H9 (cell line): Measurements from ENCODE around the gene FNDC8. TPM values are rescaled to one million over a fixed set of nuclear protein-coding genes. Genes with fewer than 3 reads are reported as not detected.

Experiments used
- DNase-seq: peaks from one replicate; pipeline ENCODE4 v3.0.0-alpha.2; 2017
- H2AFZ ChIP-seq: one replicate; pipeline ENCODE4 v1.6.1; 2013; ENCODE audit warnings: mild to moderate bottlenecking, low read length, control low read depth, moderate library complexity
- H2AK5ac ChIP-seq: 2 replicates; pipeline ENCODE4 v1.6.1; 2013; ENCODE audit warnings: low read length, control low read depth, mixed read lengths; ENCODE audit not compliant: insufficient read length
- H2BK120ac ChIP-seq: one replicate; pipeline ENCODE4 v1.6.1; 2013; ENCODE audit warnings: low read depth, mild to moderate bottlenecking, low read length, control low read depth, inconsistent platforms; ENCODE audit not compliant: poor library complexity, severe bottlenecking
- H2BK12ac ChIP-seq: 2 replicates; pipeline ENCODE4 v1.6.1; 2013; ENCODE audit warnings: low read length, control low read depth, mixed read lengths, low read depth; ENCODE audit not compliant: insufficient read length
- H2BK15ac ChIP-seq: 2 replicates; pipeline ENCODE4 v1.6.1; 2013; ENCODE audit warnings: low read depth, low read length, control low read depth
- H2BK20ac ChIP-seq: one replicate; pipeline ENCODE4 v1.6.1; 2013; ENCODE audit warnings: low read depth, mild to moderate bottlenecking, low read length, control low read depth, inconsistent platforms; ENCODE audit not compliant: poor library complexity, severe bottlenecking
- H2BK5ac ChIP-seq: 2 replicates; pipeline ENCODE4 v1.6.1; 2013; ENCODE audit warnings: low read length, control low read depth, mixed read lengths; ENCODE audit not compliant: insufficient read length
- H3K14ac ChIP-seq: 2 replicates; pipeline ENCODE4 v1.6.1; 2013; ENCODE audit warnings: low read length, control low read depth; ENCODE audit not compliant: insufficient read depth
- H3K18ac ChIP-seq: 2 replicates; pipeline ENCODE4 v1.6.1; 2013; ENCODE audit warnings: low read depth, mild to moderate bottlenecking, mixed read lengths, low read length, control low read depth; ENCODE audit not compliant: insufficient read length
- H3K23ac ChIP-seq: 2 replicates; pipeline ENCODE4 v1.6.1; 2013; ENCODE audit warnings: low read length, control low read depth, mixed read lengths, low read depth; ENCODE audit not compliant: insufficient read length
- H3K23me2 ChIP-seq: 2 replicates; pipeline ENCODE4 v1.6.1; 2013; ENCODE audit warnings: low read depth, mild to moderate bottlenecking, mixed read lengths, low read length, control low read depth; ENCODE audit not compliant: insufficient read length, poor library complexity, severe bottlenecking
- H3K27ac ChIP-seq: 2 replicates; pipeline ENCODE4 v1.5.1; 2013; ENCODE audit warnings: low read length, control low read depth, mixed read lengths, low read depth; ENCODE audit not compliant: insufficient read length
- H3K27me3 ChIP-seq: 2 replicates; pipeline ENCODE4 v1.6.1; 2013; ENCODE audit warnings: low read length, control low read depth, inconsistent platforms; ENCODE audit not compliant: insufficient read depth
- H3K4ac ChIP-seq: 2 replicates; pipeline ENCODE4 v1.6.1; 2013; ENCODE audit warnings: low read depth, mild to moderate bottlenecking, control low read depth, inconsistent platforms, low read length, moderate library complexity
- H3K4me1 ChIP-seq: 2 replicates; pipeline ENCODE4 v1.6.1; 2013; ENCODE audit warnings: low read length, control low read depth, inconsistent platforms; ENCODE audit not compliant: insufficient read depth
- H3K4me2 ChIP-seq: 2 replicates; pipeline ENCODE4 v1.6.1; 2013; ENCODE audit warnings: low read length, control low read depth, mixed read lengths; ENCODE audit not compliant: insufficient read length, insufficient read depth
- H3K56ac ChIP-seq: 2 replicates; pipeline ENCODE4 v1.6.1; 2013; ENCODE audit warnings: low read depth, mild to moderate bottlenecking, mixed read lengths, low read length, control low read depth; ENCODE audit not compliant: insufficient read length
- H3K79me1 ChIP-seq: 2 replicates; pipeline ENCODE4 v1.6.1; 2013; ENCODE audit warnings: low read depth, mild to moderate bottlenecking, moderate library complexity, low read length, control low read depth, inconsistent platforms; ENCODE audit not compliant: insufficient read depth, poor library complexity, severe bottlenecking
- H3K79me2 ChIP-seq: 2 replicates; pipeline ENCODE4 v1.6.1; 2013; ENCODE audit warnings: low read length, control low read depth, inconsistent platforms; ENCODE audit not compliant: insufficient read depth
- H3K9ac ChIP-seq: 2 replicates; pipeline ENCODE4 v1.6.1; 2013; ENCODE audit warnings: low read length, control low read depth, mixed read lengths; ENCODE audit not compliant: insufficient read length; ENCODE audit errors: extremely low read depth
- H3K9me3 ChIP-seq: one replicate; pipeline ENCODE4 v1.6.1; 2013; ENCODE audit warnings: low read depth, low read length, inconsistent platforms; ENCODE audit not compliant: control insufficient read depth
- H3T11ph ChIP-seq: one replicate; pipeline ENCODE4 v1.6.1; 2013; ENCODE audit warnings: mild to moderate bottlenecking, low read length, control low read depth, inconsistent platforms
- H4K20me1 ChIP-seq: one replicate; pipeline ENCODE4 v1.6.1; 2013; ENCODE audit not compliant: control insufficient read depth, insufficient read length, insufficient read depth
- H4K5ac ChIP-seq: 2 replicates; pipeline ENCODE4 v1.6.1; 2013; ENCODE audit warnings: low read depth, mild to moderate bottlenecking, mixed read lengths, low read length, control low read depth; ENCODE audit not compliant: insufficient read length
- H4K8ac ChIP-seq: replicated peaks from 2 replicates; pipeline ENCODE4 v1.6.1; 2013; ENCODE audit warnings: low read length, control low read depth, mixed read lengths, low read depth; ENCODE audit not compliant: insufficient read length
- H4K91ac ChIP-seq: 2 replicates; pipeline ENCODE4 v1.6.1; 2013; ENCODE audit warnings: low read depth, mild to moderate bottlenecking, moderate library complexity, mixed read lengths, low read length, control low read depth; ENCODE audit not compliant: insufficient read length
- H3K27ac Mint-ChIP-seq, 3 experiments: 2 replicates in 2 of 3; 3 replicates in 1 of 3; pipeline ENCODE4 v1.8.0; 2020 to 2021; ENCODE audit warnings: mixed read lengths in 3 of 3, mild to moderate bottlenecking in 1 of 3, moderate library complexity in 1 of 3
- H3K27me3 Mint-ChIP-seq: 2 replicates; pipeline ENCODE4 v1.8.0; 2021; ENCODE audit warnings: low read depth, mild to moderate bottlenecking, moderate library complexity, mixed read lengths
- H3K36me3 Mint-ChIP-seq, 3 experiments: 2 replicates in 2 of 3; 3 replicates in 1 of 3; pipeline ENCODE4 v1.8.0; 2020 to 2021; ENCODE audit warnings: low read depth in 3 of 3, mixed read lengths in 3 of 3; ENCODE audit not compliant: insufficient read depth in 1 of 3
- H3K4me1 Mint-ChIP-seq, 2 experiments: 2 replicates each; pipeline ENCODE4 v1.8.0; 2020; ENCODE audit warnings: mixed read lengths in 2 of 2
- H3K4me3 Mint-ChIP-seq, 2 experiments: 2 replicates in 1 of 2; 3 replicates in 1 of 2; pipeline ENCODE4 v1.8.0; 2020 to 2021; ENCODE audit warnings: mild to moderate bottlenecking in 2 of 2, mixed read lengths in 2 of 2, moderate library complexity in 1 of 2
- H3K9me3 Mint-ChIP-seq, 2 experiments: 2 replicates in 1 of 2; 3 replicates in 1 of 2; pipeline ENCODE4 v1.8.0; 2020; ENCODE audit warnings: mild to moderate bottlenecking in 2 of 2, mixed read lengths in 2 of 2, moderate library complexity in 1 of 2
- CTCF ChIP-seq: fragments of 200-600 bp; sonication (generic); conservative IDR thresholded peaks from 3 replicates; pipeline ENCODE4 v1.8.0; 2021; ENCODE audit warnings: antibody characterized with exemption, mild to moderate bottlenecking
- WGBS: extraction: QIAGEN DNeasy Blood & Tissue Kit; methylation state at CpG from one replicate; pipeline ENCODE4 v1.1.7; 2013; ENCODE audit warnings: missing lambda C conversion rate, low lambda C conversion rate, mixed read lengths; ENCODE audit not compliant: insufficient read length; ENCODE audit errors: extremely low coverage; 5-methylcytosine and 5-hydroxymethylcytosine counted together
- total RNA-seq: library from RNA; stranded (reverse); gene quantifications from 2 replicates; pipeline ENCODE4 v1.2.1, GENCODE V29; 2021

FNDC8 gene
- total RNA-seq, 1 experiment from 2014 or later: not detected

GRCh38 chr17:35097776-35098175 is 23.6 kb upstream of the FNDC8 start:
- no peak for DNase-seq
- H2AFZ ChIP-seq: no peak overlapping the region
- H3K9ac ChIP-seq: no peak overlapping the region
- no peak overlapping the region for H4K5ac ChIP-seq
- no peaks in the 10 kb centered on the region for H3K27me3 ChIP-seq
- no peaks in the 10 kb centered on the region for H3K9me3 ChIP-seq
- no peak overlapping the region for H3K14ac ChIP-seq
- no peak overlapping the region for H4K8ac ChIP-seq
- H4K20me1 ChIP-seq: no peaks in the 10 kb centered on the region
- H3K23ac ChIP-seq: no peak overlapping the region
- H4K91ac ChIP-seq: no peak overlapping the region
- Mint-ChIP-seq H3K9me3 (no peaks in the 10 kb centered on the region), H3K27me3 (no peaks in the 10 kb centered on the region), H3K4me1 (no peaks in the 10 kb centered on the region), H3K36me3 (peaks cover 4 to 29% (median 24%) of the 10 kb centered on the region in 3 experiments; a peak in 6 of 7 replicates), H3K4me3 (no peak overlapping the region), H3K27ac (peak overlapping the region in 2 of 3 experiments; percentile 78; a peak in 3 of 7 replicates)
- no peak overlapping the region for H3K18ac ChIP-seq
- H3K56ac ChIP-seq: no peak overlapping the region
- no peak overlapping the region for H2AK5ac ChIP-seq
- no peak overlapping the region for H3K4ac ChIP-seq
- H3K27ac ChIP-seq: no peak overlapping the region
- H3K4me2 ChIP-seq: no peak overlapping the region
- H3K79me2 ChIP-seq: no peaks in the 10 kb centered on the region
- TF ChIP-seq CTCF: no peak
- no peak overlapping the region for H2BK120ac ChIP-seq
- no peak overlapping the region for H3T11ph ChIP-seq
- no peak overlapping the region for H2BK15ac ChIP-seq
- H2BK20ac ChIP-seq: no peak overlapping the region
- no peaks in the 10 kb centered on the region for H3K4me1 ChIP-seq
- no CpG with 5 or more reads among the region's 2 CpGs for WGBS
- no peak overlapping the region for H2BK5ac ChIP-seq
- no peaks in the 10 kb centered on the region for H3K79me1 ChIP-seq
- H3K23me2 ChIP-seq: no peaks in the 10 kb centered on the region
- no peak overlapping the region for H2BK12ac ChIP-seq
